Cardiac muscle cell (in vitro differentiated cells and primary cell): ENCODE results near the gene FARS2. TPM values are rescaled to one million over a fixed set of nuclear protein-coding genes. Genes with fewer than 3 reads are reported as not detected.

ENCODE experiments used
- DNase-seq, 2 donors: peaks; one replicate each; pipeline versions ENCODE4 v3.0.0 to v3.0.0-alpha.2; 2010 to 2017; ENCODE audit warnings: low read depth in 1 of 2, low spot score in 1 of 2
- H3K27ac ChIP-seq: fragments of 200-600 bp; sonication (generic); 2 replicates; pipeline ENCODE4 v1.5.1; 2016
- H3K27me3 ChIP-seq: fragments of 200-600 bp; sonication (generic); 2 replicates; pipeline ENCODE4 v1.6.0; 2016; ENCODE audit warnings: control low read depth
- H3K36me3 ChIP-seq: fragments of 200-600 bp; sonication (generic); 2 replicates; pipeline ENCODE4 v1.5.1; 2016; ENCODE audit warnings: control low read depth
- H3K4me1 ChIP-seq: fragments of 200-600 bp; sonication (generic); 2 replicates; pipeline ENCODE4 v1.8.1; 2017; ENCODE audit warnings: low read depth, mild to moderate bottlenecking, mixed run types
- H3K4me3 ChIP-seq: fragments of 200-600 bp; sonication (generic); 2 replicates; pipeline ENCODE4 v1.5.1; 2016; ENCODE audit warnings: mild to moderate bottlenecking
- H3K9me3 ChIP-seq: fragments of 200-600 bp; sonication (generic); 2 replicates; pipeline ENCODE4 v1.5.1; 2017; ENCODE audit warnings: low read depth, mild to moderate bottlenecking, control low read depth
- polyA plus RNA-seq: library from polyadenylated mRNA; unstranded; fragments of >200 nt; fragmentation: Nextera tagmentation; extraction: Ambion mirVana; gene quantifications from 2 replicates; pipeline ENCODE4 v1.2.1, GENCODE V29; 2016
- total RNA-seq: library from RNA; depleted of rRNA; stranded (reverse); fragments of >200 nt; gene quantifications from 2 replicates; pipeline ENCODE4 v1.2.3, GENCODE V29; 2016
- TF ChIP-seq, protein P1 (sequence below): IDR thresholded peaks from 2 replicates; pipeline ENCODE4 v1.5.1; 2012; ENCODE audit warnings: low read depth, mild to moderate bottlenecking, low read length

FARS2 gene
- total and polyA plus RNA-seq, 2 experiments from 2014 or later: 12.4 to 22.5 TPM

DNA sequence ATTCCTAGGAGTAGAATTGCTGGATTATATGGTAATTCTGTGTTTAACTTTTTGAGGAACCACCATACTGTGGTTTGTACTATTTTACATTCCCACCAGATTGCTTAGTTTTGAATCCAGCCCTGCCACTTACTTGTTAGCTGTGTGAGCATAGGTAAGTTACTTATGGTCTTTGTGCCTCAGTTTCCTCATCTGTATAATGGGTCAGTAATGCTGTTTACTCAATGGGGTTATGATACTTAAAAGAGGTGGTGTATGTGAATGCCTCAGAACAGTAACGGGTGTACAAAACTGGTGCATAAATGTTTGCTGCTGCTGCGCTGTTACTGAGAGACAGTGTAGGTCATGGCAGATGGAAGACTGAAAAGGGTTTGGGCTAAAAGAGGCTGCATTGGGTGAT lies 506.2 kb downstream of the FARS2 start:
- H3K27ac ChIP-seq: no peak overlapping the region
- no peak for DNase-seq
- no peaks in the 10 kb centered on the region for H3K27me3 ChIP-seq
- no peaks in the 10 kb centered on the region for H3K36me3 ChIP-seq
- H3K4me3 ChIP-seq: no peak overlapping the region
- no peaks in the 10 kb centered on the region for H3K9me3 ChIP-seq
- TF ChIP-seq, protein P1, sequence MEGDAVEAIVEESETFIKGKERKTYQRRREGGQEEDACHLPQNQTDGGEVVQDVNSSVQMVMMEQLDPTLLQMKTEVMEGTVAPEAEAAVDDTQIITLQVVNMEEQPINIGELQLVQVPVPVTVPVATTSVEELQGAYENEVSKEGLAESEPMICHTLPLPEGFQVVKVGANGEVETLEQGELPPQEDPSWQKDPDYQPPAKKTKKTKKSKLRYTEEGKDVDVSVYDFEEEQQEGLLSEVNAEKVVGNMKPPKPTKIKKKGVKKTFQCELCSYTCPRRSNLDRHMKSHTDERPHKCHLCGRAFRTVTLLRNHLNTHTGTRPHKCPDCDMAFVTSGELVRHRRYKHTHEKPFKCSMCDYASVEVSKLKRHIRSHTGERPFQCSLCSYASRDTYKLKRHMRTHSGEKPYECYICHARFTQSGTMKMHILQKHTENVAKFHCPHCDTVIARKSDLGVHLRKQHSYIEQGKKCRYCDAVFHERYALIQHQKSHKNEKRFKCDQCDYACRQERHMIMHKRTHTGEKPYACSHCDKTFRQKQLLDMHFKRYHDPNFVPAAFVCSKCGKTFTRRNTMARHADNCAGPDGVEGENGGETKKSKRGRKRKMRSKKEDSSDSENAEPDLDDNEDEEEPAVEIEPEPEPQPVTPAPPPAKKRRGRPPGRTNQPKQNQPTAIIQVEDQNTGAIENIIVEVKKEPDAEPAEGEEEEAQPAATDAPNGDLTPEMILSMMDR: no peak
- peaks cover 4% of the 10 kb centered on the region for H3K4me1 ChIP-seq

DNA sequence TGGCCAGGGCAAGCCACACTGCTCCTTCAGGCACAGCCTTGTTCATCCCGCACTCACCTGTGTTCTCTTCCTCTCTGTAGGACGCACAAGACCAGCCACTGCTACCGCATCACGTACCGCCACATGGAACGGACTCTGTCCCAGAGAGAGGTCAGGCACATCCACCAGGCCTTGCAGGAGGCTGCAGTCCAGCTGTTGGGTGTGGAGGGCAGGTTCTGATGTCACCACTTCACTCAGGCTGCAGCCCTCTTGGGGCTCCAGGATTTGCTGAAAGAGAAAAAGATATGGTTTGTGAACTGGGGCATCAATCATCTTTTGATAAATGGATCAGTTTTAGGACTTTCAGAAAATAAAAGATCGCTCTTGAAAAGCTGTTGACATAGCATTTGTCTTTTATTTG lies 509.9 kb downstream of the FARS2 start:
- Histone ChIP-seq H3K27ac (no peak overlapping the region), H3K9me3 (no peaks in the 10 kb centered on the region), H3K36me3 (no peaks in the 10 kb centered on the region), H3K4me1 (no peaks in the 10 kb centered on the region), H3K4me3 (no peak overlapping the region), H3K27me3 (no peaks in the 10 kb centered on the region)
- no peak for DNase-seq
- TF ChIP-seq, protein P1: no peak

DNA sequence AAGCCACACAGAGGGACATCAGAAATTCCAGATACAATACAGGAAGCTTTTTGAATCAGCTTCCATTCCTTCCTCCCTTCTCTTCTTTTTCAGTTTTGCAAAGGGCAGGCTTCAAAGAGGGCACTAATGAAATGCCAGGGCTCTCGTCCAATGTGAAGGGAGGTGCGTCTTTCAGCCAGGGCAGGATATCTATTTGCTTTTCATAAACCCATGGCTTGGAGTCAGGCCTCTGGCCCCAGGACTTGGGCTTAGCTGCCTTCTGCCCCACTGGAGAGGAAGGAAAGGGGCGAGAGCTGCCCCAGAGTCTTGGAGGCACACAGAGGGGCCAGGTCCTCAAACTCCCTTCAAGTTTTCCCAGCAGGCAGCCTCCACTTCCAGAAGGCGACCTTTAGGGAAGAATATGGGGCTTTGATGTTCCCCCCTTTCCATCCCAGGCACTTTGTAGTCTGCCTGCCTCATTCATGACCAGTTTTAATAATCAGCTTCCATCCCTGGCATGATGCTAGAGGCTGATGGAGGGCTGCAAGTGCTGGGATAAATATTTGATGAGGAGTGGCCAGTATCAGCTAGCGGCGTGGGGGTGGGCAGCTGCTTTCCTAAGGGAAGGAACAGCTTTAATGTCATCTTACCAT lies 510.6 kb downstream of the FARS2 start:
- Histone ChIP-seq H3K4me1 (no peaks in the 10 kb centered on the region), H3K4me3 (no peak overlapping the region), H3K27ac (no peak overlapping the region), H3K36me3 (no peaks in the 10 kb centered on the region), H3K27me3 (no peaks in the 10 kb centered on the region), H3K9me3 (no peaks in the 10 kb centered on the region)
- DNase-seq: no peak
- TF ChIP-seq, protein P1: no peak

DNA sequence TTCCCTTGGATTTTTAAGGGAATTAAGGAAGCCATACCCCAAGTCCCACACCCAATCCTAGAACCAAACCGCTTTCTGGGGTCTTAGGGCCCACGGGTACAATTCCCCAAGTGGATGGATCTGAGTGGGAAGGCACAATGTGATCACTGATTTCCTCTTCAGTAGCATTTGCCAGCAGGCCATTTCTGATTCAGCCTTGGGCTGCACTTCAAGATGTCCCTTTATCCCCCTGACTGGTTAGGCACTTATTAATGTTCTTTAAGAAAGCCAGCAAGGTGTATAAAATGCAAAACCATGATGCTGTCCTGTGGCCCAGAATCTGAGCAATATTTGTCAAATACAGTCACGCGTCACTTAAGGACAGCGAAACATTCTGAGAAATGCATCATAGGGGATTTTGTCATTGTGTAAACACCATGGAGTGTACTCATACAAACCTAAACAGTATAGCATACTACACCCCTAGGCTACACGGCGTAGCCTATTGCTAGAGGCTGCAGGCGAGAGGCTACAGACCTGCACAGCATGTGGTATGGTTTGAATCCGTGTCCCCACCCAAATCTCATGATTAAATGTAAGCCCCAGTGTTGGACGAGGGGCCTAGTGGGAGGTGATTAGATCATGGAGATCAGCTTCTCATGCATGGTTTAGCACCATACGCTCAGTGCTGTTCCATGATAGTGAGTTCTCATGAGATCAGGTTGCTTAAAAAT lies 511.3 kb downstream of the FARS2 start:
- Histone ChIP-seq H3K4me1 (no peaks in the 10 kb centered on the region), H3K4me3 (no peak overlapping the region), H3K27ac (no peak overlapping the region), H3K36me3 (no peaks in the 10 kb centered on the region), H3K9me3 (no peaks in the 10 kb centered on the region), H3K27me3 (no peaks in the 10 kb centered on the region)
- no peak for DNase-seq
- TF ChIP-seq, protein P1: no peak

DNA sequence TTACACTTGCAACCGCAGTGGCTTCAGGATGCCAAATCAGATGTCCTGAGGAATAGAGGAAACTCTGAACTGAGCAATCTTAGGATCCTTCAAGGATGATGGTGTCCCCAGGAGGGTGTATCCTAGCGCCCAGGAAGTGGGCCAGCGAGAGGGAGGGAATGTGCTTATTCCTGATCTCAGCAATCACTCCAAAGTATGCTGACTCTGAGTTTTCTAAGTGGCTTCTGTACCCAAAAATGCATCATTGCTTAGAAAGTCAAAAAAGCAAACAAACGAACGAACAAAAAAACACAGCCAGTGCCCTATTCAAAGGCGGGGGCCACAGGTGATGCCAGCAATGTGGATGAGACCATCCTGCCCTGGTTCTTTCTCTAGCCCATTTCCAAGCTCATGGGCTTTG lies 514.8 kb downstream of the FARS2 start:
- TF ChIP-seq, protein P1: no peak

More for the DNA sequence above, 514.8 kb downstream of the FARS2 start:
- H3K27ac ChIP-seq: no peak overlapping the region
- H3K36me3 ChIP-seq: no peaks in the 10 kb centered on the region
- H3K9me3 ChIP-seq: no peaks in the 10 kb centered on the region
- H3K4me1 ChIP-seq: no peaks in the 10 kb centered on the region
- H3K4me3 ChIP-seq: no peak overlapping the region
- no peaks in the 10 kb centered on the region for H3K27me3 ChIP-seq
- DNase-seq: no peak
